WTC11 (cell line): ENCODE results near the gene RFX8. TPM values are rescaled to one million over a fixed set of nuclear protein-coding genes. Genes with fewer than 3 reads are reported as not detected.

ENCODE experiments used
- ATAC-seq: fragments of 200-7000 bp; cut with Tn5 transposase; 2 replicates; pipeline ENCODE4 v1.10.0; 2021; ENCODE audit warnings: mild to moderate bottlenecking, moderate library complexity
- CTCF ChIA-PET: fragments of 300-600 bp; sonication (Branson Sonifier 250); formaldehyde crosslinking; loops from one replicate; lab custom pipeline; 2021; ENCODE audit warnings: antibody characterized with exemption; lab: Charles Lee
- POLR2A ChIA-PET: fragments of 350-600 bp; sonication (Branson Sonifier 250); formaldehyde crosslinking; loops from one replicate; lab custom pipeline; 2021; ENCODE audit warnings: antibody characterized with exemption; lab: Charles Lee
- DNase-seq: peaks from one replicate; pipeline ENCODE4 v3.0.0; 2021; ENCODE audit warnings: low spot score
- H3K27ac Mint-ChIP-seq: 2 replicates; pipeline ENCODE4 v1.8.0; 2021; ENCODE audit warnings: mixed read lengths
- H3K27me3 Mint-ChIP-seq: 2 replicates; pipeline ENCODE4 v1.8.0; 2021; ENCODE audit warnings: low read depth, mild to moderate bottlenecking, moderate library complexity, mixed read lengths
- H3K36me3 Mint-ChIP-seq: 2 replicates; pipeline ENCODE4 v1.8.0; 2021; ENCODE audit warnings: mixed read lengths
- H3K4me1 Mint-ChIP-seq: 2 replicates; pipeline ENCODE4 v1.8.0; 2022; ENCODE audit warnings: mixed read lengths
- H3K4me3 Mint-ChIP-seq: 2 replicates; pipeline ENCODE4 v1.8.0; 2021; ENCODE audit warnings: mild to moderate bottlenecking, moderate library complexity, mixed read lengths
- H3K9me3 Mint-ChIP-seq: 2 replicates; pipeline ENCODE4 v1.8.0; 2021; ENCODE audit warnings: mixed read lengths
- CREM ChIP-seq: sonication (generic); formaldehyde crosslinking; IDR thresholded peaks from 2 replicates; pipeline ENCODE4 v1.8.1; 2022; ENCODE audit warnings: mild to moderate bottlenecking, missing genetic modification reagents, moderate library complexity
- ELF4 ChIP-seq: sonication (generic); formaldehyde crosslinking; IDR thresholded peaks from 2 replicates; pipeline ENCODE4 v1.8.1; 2022; ENCODE audit warnings: low read depth, mild to moderate bottlenecking, moderate library complexity, missing genetic modification reagents
- ETV6 ChIP-seq: sonication (generic); formaldehyde crosslinking; IDR thresholded peaks from 2 replicates; pipeline ENCODE4 v1.8.1; 2022; ENCODE audit warnings: mild to moderate bottlenecking, missing genetic modification reagents
- JAZF1 ChIP-seq: fragments of 250-450 bp; sonication (Bioruptor Pico); IDR thresholded peaks from 2 replicates; pipeline ENCODE4 v1.9.0; 2021; ENCODE audit warnings: moderate library complexity, mild to moderate bottlenecking, inconsistent platforms
- JUN ChIP-seq: sonication (generic); formaldehyde crosslinking; IDR thresholded peaks from 2 replicates; pipeline ENCODE4 v1.8.0; 2023; ENCODE audit warnings: mild to moderate bottlenecking, missing genetic modification reagents
- KAT7 ChIP-seq: sonication (generic); formaldehyde crosslinking; IDR thresholded peaks from 2 replicates; pipeline ENCODE4 v1.8.1; 2023; ENCODE audit warnings: missing genetic modification reagents, mild to moderate bottlenecking, borderline replicate concordance
- OVOL2 ChIP-seq: fragments of 250-450 bp; sonication (Bioruptor Pico); IDR thresholded peaks from 2 replicates; pipeline ENCODE4 v1.9.0; 2021; ENCODE audit warnings: mild to moderate bottlenecking, borderline replicate concordance
- PRRX2 ChIP-seq: fragments of 250-450 bp; sonication (Bioruptor Pico); IDR thresholded peaks from 2 replicates; pipeline ENCODE4 v1.8.0; 2021; ENCODE audit warnings: mild to moderate bottlenecking
- SMAD3 ChIP-seq: sonication (generic); formaldehyde crosslinking; IDR thresholded peaks from 2 replicates; pipeline ENCODE4 v1.8.0; 2022; ENCODE audit warnings: missing genetic modification reagents, mild to moderate bottlenecking, borderline replicate concordance
- ZNF317 ChIP-seq: sonication (generic); formaldehyde crosslinking; IDR thresholded peaks from 2 replicates; pipeline ENCODE4 v1.8.1; 2023; ENCODE audit warnings: low read depth, mild to moderate bottlenecking, moderate library complexity, missing genetic modification reagents, borderline replicate concordance
- ZNF416 ChIP-seq: fragments of 250-450 bp; sonication (Bioruptor Pico); IDR thresholded peaks from 2 replicates; pipeline ENCODE4 v1.9.0; 2021; ENCODE audit warnings: mild to moderate bottlenecking, inconsistent platforms
- total RNA-seq: library from RNA; stranded (reverse); gene quantifications from 3 replicates; pipeline ENCODE4 v1.2.3, GENCODE V29; 2021
- TF ChIP-seq, protein P1 (sequence below): sonication (generic); formaldehyde crosslinking; IDR thresholded peaks from 2 replicates; pipeline ENCODE4 v1.8.1; 2023; ENCODE audit warnings: mild to moderate bottlenecking, missing genetic modification reagents
- TF ChIP-seq, protein P2 (sequence below): sonication (generic); formaldehyde crosslinking; conservative IDR thresholded peaks from 2 replicates; pipeline ENCODE4 v1.8.1; 2022; ENCODE audit warnings: mild to moderate bottlenecking, missing genetic modification reagents
- TF ChIP-seq, protein P3 (sequence below): sonication (generic); formaldehyde crosslinking; IDR thresholded peaks from 2 replicates; pipeline ENCODE4 v1.8.0; 2023; ENCODE audit warnings: missing genetic modification reagents, mild to moderate bottlenecking, borderline replicate concordance
- TF ChIP-seq, protein P4 (sequence below): sonication (generic); formaldehyde crosslinking; conservative IDR thresholded peaks from 2 replicates; pipeline ENCODE4 v1.8.1; 2023; ENCODE audit warnings: mild to moderate bottlenecking, low read depth, missing genetic modification reagents, moderate library complexity
- TF ChIP-seq, protein P5 (sequence below): fragments of 250-450 bp; sonication (Bioruptor Pico); IDR thresholded peaks from 2 replicates; pipeline ENCODE4 v1.9.0; 2021; ENCODE audit warnings: moderate library complexity, mild to moderate bottlenecking, inconsistent platforms, borderline replicate concordance
- TF ChIP-seq, protein P6 (sequence below): fragments of 200-600 bp; IDR thresholded peaks from 2 replicates; pipeline ENCODE4 v1.8.0; 2022; ENCODE audit warnings: antibody characterized with exemption
- TF ChIP-seq, protein P7 (sequence below): sonication (generic); formaldehyde crosslinking; IDR thresholded peaks from 2 replicates; pipeline ENCODE4 v1.8.0; 2022; ENCODE audit warnings: mild to moderate bottlenecking, missing genetic modification reagents
- TF ChIP-seq, protein P8 (sequence below): sonication (generic); formaldehyde crosslinking; IDR thresholded peaks from 2 replicates; pipeline ENCODE4 v1.8.0; 2022; ENCODE audit warnings: mild to moderate bottlenecking, missing genetic modification reagents

The RFX8 gene
- total RNA-seq, 1 experiment from 2014 or later, result 0.28 TPM

DNA sequence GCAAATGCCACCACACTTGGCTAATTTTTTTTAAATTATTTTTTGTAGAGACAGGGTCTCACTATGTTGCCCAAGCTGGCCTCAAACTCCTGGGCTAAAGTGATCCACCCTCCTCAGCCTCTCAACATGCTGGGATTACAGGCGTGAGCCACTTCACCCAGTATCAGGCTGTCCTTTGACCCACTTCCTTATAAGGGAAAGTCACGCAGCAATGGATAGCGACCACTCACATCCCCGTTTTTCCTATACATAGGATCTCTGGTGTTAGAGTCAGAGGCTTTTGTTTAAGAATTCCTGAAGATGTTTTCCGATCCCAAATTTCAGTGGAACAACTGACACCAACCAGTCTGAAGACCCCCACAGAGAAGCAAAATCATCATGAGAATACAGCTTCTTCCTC, 41.4 kb upstream of the RFX8 start:
- H3K36me3 Mint-ChIP-seq, result peaks cover 19% of the 10 kb centered on the region
- H3K4me3 Mint-ChIP-seq, result no peak overlapping the region
- CTCF ChIA-PET, result no interaction called here
- peaks cover 11% of the 10 kb centered on the region for H3K27me3 Mint-ChIP-seq
- ATAC-seq, result no peak
- H3K4me1 Mint-ChIP-seq, result peaks cover 43% of the 10 kb centered on the region
- POLR2A ChIA-PET, result no interaction called here
- no peak for DNase-seq
- no peak overlapping the region for H3K27ac Mint-ChIP-seq
- TF ChIP-seq, protein P1, sequence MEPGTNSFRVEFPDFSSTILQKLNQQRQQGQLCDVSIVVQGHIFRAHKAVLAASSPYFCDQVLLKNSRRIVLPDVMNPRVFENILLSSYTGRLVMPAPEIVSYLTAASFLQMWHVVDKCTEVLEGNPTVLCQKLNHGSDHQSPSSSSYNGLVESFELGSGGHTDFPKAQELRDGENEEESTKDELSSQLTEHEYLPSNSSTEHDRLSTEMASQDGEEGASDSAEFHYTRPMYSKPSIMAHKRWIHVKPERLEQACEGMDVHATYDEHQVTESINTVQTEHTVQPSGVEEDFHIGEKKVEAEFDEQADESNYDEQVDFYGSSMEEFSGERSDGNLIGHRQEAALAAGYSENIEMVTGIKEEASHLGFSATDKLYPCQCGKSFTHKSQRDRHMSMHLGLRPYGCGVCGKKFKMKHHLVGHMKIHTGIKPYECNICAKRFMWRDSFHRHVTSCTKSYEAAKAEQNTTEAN (CRISPR knock-in tag), result no peak
- TF ChIP-seq, protein P2, sequence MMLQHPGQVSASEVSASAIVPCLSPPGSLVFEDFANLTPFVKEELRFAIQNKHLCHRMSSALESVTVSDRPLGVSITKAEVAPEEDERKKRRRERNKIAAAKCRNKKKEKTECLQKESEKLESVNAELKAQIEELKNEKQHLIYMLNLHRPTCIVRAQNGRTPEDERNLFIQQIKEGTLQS (CRISPR knock-in tag), result no peak
- TF ChIP-seq ZNF317, result no peak
- TF ChIP-seq CREM, result no peak
- peaks cover 26% of the 10 kb centered on the region for H3K9me3 Mint-ChIP-seq

DNA sequence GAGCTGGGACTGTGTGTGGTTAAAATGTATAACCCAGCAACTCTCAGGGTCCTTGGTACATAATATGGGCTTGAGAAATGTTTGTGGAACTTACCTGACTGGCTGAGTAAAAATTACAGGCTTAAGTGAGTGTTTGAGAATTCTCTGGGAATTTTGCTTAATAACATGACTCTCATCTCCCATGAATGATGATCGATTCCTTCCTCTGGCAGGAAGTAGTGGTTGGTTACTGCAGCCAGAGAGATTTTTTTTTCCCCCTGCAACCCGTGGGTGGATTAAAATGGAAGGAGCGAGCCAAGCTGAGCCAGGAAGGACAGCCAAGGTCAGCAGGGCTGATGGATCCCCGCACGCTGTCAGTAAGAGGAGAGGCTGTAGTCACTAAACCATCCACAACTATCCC, 40.6 kb upstream of the RFX8 start:
- CTCF ChIA-PET, result no interaction called here
- peaks cover 26% of the 10 kb centered on the region for H3K9me3 Mint-ChIP-seq
- H3K4me1 Mint-ChIP-seq, result peaks cover 42% of the 10 kb centered on the region
- TF ChIP-seq, protein P3, sequence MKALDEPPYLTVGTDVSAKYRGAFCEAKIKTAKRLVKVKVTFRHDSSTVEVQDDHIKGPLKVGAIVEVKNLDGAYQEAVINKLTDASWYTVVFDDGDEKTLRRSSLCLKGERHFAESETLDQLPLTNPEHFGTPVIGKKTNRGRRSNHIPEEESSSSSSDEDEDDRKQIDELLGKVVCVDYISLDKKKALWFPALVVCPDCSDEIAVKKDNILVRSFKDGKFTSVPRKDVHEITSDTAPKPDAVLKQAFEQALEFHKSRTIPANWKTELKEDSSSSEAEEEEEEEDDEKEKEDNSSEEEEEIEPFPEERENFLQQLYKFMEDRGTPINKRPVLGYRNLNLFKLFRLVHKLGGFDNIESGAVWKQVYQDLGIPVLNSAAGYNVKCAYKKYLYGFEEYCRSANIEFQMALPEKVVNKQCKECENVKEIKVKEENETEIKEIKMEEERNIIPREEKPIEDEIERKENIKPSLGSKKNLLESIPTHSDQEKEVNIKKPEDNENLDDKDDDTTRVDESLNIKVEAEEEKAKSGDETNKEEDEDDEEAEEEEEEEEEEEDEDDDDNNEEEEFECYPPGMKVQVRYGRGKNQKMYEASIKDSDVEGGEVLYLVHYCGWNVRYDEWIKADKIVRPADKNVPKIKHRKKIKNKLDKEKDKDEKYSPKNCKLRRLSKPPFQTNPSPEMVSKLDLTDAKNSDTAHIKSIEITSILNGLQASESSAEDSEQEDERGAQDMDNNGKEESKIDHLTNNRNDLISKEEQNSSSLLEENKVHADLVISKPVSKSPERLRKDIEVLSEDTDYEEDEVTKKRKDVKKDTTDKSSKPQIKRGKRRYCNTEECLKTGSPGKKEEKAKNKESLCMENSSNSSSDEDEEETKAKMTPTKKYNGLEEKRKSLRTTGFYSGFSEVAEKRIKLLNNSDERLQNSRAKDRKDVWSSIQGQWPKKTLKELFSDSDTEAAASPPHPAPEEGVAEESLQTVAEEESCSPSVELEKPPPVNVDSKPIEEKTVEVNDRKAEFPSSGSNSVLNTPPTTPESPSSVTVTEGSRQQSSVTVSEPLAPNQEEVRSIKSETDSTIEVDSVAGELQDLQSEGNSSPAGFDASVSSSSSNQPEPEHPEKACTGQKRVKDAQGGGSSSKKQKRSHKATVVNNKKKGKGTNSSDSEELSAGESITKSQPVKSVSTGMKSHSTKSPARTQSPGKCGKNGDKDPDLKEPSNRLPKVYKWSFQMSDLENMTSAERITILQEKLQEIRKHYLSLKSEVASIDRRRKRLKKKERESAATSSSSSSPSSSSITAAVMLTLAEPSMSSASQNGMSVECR, result no peak
- TF ChIP-seq JUN (CRISPR knock-in tag), result no peak
- TF ChIP-seq PRRX2, result no peak
- TF ChIP-seq ETV6, result no peak
- no peak for TF ChIP-seq ELF4
- no peak for TF ChIP-seq JAZF1 (CRISPR knock-in tag)
- TF ChIP-seq SMAD3 (CRISPR knock-in tag), result no peak
- no peak for TF ChIP-seq KAT7 (CRISPR knock-in tag)
- TF ChIP-seq, protein P4, sequence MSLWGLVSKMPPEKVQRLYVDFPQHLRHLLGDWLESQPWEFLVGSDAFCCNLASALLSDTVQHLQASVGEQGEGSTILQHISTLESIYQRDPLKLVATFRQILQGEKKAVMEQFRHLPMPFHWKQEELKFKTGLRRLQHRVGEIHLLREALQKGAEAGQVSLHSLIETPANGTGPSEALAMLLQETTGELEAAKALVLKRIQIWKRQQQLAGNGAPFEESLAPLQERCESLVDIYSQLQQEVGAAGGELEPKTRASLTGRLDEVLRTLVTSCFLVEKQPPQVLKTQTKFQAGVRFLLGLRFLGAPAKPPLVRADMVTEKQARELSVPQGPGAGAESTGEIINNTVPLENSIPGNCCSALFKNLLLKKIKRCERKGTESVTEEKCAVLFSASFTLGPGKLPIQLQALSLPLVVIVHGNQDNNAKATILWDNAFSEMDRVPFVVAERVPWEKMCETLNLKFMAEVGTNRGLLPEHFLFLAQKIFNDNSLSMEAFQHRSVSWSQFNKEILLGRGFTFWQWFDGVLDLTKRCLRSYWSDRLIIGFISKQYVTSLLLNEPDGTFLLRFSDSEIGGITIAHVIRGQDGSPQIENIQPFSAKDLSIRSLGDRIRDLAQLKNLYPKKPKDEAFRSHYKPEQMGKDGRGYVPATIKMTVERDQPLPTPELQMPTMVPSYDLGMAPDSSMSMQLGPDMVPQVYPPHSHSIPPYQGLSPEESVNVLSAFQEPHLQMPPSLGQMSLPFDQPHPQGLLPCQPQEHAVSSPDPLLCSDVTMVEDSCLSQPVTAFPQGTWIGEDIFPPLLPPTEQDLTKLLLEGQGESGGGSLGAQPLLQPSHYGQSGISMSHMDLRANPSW (CRISPR knock-in tag), result no peak
- TF ChIP-seq, protein P5, sequence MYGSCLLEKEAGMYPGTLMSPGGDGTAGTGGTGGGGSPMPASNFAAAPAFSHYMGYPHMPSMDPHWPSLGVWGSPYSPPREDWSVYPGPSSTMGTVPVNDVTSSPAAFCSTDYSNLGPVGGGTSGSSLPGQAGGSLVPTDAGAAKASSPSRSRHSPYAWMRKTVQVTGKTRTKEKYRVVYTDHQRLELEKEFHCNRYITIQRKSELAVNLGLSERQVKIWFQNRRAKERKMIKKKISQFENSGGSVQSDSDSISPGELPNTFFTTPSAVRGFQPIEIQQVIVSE, result no peak
- TF ChIP-seq, protein P6, sequence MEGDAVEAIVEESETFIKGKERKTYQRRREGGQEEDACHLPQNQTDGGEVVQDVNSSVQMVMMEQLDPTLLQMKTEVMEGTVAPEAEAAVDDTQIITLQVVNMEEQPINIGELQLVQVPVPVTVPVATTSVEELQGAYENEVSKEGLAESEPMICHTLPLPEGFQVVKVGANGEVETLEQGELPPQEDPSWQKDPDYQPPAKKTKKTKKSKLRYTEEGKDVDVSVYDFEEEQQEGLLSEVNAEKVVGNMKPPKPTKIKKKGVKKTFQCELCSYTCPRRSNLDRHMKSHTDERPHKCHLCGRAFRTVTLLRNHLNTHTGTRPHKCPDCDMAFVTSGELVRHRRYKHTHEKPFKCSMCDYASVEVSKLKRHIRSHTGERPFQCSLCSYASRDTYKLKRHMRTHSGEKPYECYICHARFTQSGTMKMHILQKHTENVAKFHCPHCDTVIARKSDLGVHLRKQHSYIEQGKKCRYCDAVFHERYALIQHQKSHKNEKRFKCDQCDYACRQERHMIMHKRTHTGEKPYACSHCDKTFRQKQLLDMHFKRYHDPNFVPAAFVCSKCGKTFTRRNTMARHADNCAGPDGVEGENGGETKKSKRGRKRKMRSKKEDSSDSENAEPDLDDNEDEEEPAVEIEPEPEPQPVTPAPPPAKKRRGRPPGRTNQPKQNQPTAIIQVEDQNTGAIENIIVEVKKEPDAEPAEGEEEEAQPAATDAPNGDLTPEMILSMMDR, result no peak
- TF ChIP-seq OVOL2 (CRISPR knock-in tag), result no peak
- no peak for TF ChIP-seq ZNF416 (CRISPR knock-in tag)
- TF ChIP-seq, protein P7, sequence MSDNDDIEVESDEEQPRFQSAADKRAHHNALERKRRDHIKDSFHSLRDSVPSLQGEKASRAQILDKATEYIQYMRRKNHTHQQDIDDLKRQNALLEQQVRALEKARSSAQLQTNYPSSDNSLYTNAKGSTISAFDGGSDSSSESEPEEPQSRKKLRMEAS (CRISPR knock-in tag), result no peak
- TF ChIP-seq, protein P8, sequence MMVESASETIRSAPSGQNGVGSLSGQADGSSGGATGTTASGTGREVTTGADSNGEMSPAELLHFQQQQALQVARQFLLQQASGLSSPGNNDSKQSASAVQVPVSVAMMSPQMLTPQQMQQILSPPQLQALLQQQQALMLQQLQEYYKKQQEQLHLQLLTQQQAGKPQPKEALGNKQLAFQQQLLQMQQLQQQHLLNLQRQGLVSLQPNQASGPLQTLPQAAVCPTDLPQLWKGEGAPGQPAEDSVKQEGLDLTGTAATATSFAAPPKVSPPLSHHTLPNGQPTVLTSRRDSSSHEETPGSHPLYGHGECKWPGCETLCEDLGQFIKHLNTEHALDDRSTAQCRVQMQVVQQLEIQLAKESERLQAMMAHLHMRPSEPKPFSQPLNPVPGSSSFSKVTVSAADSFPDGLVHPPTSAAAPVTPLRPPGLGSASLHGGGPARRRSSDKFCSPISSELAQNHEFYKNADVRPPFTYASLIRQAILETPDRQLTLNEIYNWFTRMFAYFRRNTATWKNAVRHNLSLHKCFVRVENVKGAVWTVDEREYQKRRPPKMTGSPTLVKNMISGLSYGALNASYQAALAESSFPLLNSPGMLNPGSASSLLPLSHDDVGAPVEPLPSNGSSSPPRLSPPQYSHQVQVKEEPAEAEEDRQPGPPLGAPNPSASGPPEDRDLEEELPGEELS (CRISPR knock-in tag), result no peak
- TF ChIP-seq, all 79 proteins: peak for 0
- Mint-ChIP-seq H3K27ac (no peak overlapping the region), H3K4me3 (no peak overlapping the region), H3K27me3 (peaks cover 11% of the 10 kb centered on the region), H3K36me3 (peaks cover 19% of the 10 kb centered on the region)
- DNase-seq (no peak), ATAC-seq (no peak)
- POLR2A ChIA-PET, result no interaction called here
